GM19328 (cell line): ENCODE measurements around the gene CTNNBIP1.

Experiments
- ATAC-seq: cut with Tn5 transposase; IDR thresholded peaks from one replicate; pipeline ENCODE4 v1.9.1; 2021; ENCODE audit warnings: mild to moderate bottlenecking, moderate library complexity; ENCODE audit not compliant: unreplicated experiment

Gene CTNNBIP1

GRCh38 chr1:9881838-9882249 is 28.2 kb downstream of the CTNNBIP1 start:
- ATAC-seq, result no peak

- ATAC-seq, result no peak
Measured at GRCh38 chr1:9878404-9878803, 31.7 kb downstream of the CTNNBIP1 start.

GRCh38 chr1:9877962-9878361 is 32.1 kb downstream of the CTNNBIP1 start:
- ATAC-seq, result no peak

GRCh38 chr1:9875636-9876000 is 34.5 kb downstream of the CTNNBIP1 start:
- ATAC-seq, result no peak

- no peak for ATAC-seq
Measured at GRCh38 chr1:9874959-9875635, 35.0 kb downstream of the CTNNBIP1 start.

- no peak for ATAC-seq
Measured at GRCh38 chr1:9874412-9874811, 35.7 kb downstream of the CTNNBIP1 start.

- no peak for ATAC-seq
Measured at GRCh38 chr1:9873992-9874391, 36.1 kb downstream of the CTNNBIP1 start.

- ATAC-seq, result no peak
Measured at GRCh38 chr1:9873385-9873784, 36.7 kb downstream of the CTNNBIP1 start.

GRCh38 chr1:9872430-9873165 is 37.5 kb downstream of the CTNNBIP1 start:
- ATAC-seq, result no peak

- ATAC-seq, result no peak
Measured at GRCh38 chr1:9871707-9872425, 38.2 kb downstream of the CTNNBIP1 start.

GRCh38 chr1:9871021-9871420 is 39.0 kb downstream of the CTNNBIP1 start:
- no peak for ATAC-seq

- ATAC-seq, result no peak
Measured at GRCh38 chr1:9870572-9870971, 39.5 kb downstream of the CTNNBIP1 start.

GRCh38 chr1:9869831-9870251 is 40.2 kb downstream of the CTNNBIP1 start:
- ATAC-seq, result no peak

- ATAC-seq, result no peak
Measured at GRCh38 chr1:9868244-9868590, 41.9 kb downstream of the CTNNBIP1 start.

- ATAC-seq, result peak; percentile 43
Measured at GRCh38 chr1:9867408-9868243, 42.4 kb downstream of the CTNNBIP1 start.

- ATAC-seq, result no peak
Measured at GRCh38 chr1:9866836-9867235, 43.2 kb downstream of the CTNNBIP1 start.

GRCh38 chr1:9865724-9866123 is 44.3 kb downstream of the CTNNBIP1 start:
- ATAC-seq, result no peak

GRCh38 chr1:9863371-9863770 is 46.7 kb downstream of the CTNNBIP1 start:
- no peak for ATAC-seq

GRCh38 chr1:9861360-9861759 is 48.7 kb downstream of the CTNNBIP1 start:
- no peak for ATAC-seq

- ATAC-seq, result no peak
Measured at GRCh38 chr1:9860887-9861286, 49.2 kb downstream of the CTNNBIP1 start.
